Transverse colon (tissue), 3 donors: ENCODE measurements around the gene SCGB1A1.

Source experiments
- POLR2A ChIP-seq: fragments of 450-650 bp; IDR thresholded peaks from one replicate; pipeline ENCODE4 v1.6.1; 2016; ENCODE audit warnings: antibody characterized with exemption, mild to moderate bottlenecking, moderate library complexity
- TF ChIP-seq, protein P1 (sequence below), 5 experiments: fragments of 200-600 bp in 3 of 5; fragments of 450-650 bp in 2 of 5; sonication (generic) in 3 of 5; IDR thresholded peaks; 1 replicate in 2 of 5; 2 replicates in 3 of 5; pipeline ENCODE4 v1.5.1; 2016 to 2017; ENCODE audit warnings: antibody characterized with exemption in 5 of 5, inconsistent platforms in 3 of 5, mild to moderate bottlenecking in 2 of 5, moderate library complexity in 1 of 5

DNA sequence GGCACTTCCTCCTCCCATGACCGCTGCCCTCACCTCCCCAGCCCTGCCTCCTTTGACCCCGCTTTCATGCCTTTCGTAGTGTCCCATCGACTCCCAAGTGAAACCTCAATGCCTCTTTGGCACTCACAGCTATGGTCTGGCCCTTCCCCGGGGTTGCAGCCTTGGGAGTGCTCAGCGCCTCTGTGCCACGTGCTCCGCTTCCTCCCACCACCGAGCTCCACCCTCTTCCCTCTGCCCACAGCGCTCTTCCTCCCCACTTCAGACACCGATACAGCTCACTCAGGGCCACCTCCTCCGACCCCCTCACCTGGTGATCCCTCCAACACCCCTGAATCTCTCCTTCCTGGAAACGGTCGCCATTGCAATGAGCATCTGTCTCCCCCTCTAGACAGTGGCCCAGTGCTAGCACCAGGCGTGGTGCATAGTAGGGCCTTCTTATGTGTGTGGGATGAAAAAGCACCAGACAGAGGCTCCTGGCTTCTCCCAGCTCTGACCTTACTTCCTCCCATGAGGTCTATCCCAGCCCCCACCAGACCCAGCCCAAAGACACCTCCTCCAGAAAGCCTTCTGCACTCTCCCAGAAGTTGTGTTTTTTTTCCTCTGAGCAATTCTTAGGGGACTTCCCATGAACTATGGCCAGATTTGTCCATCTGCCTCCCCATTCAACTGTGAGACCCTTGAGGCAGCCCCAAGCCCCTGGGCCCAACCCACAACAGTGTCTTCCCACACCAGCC is 16.4 kb upstream of the SCGB1A1 start:
- TF ChIP-seq, protein P1, sequence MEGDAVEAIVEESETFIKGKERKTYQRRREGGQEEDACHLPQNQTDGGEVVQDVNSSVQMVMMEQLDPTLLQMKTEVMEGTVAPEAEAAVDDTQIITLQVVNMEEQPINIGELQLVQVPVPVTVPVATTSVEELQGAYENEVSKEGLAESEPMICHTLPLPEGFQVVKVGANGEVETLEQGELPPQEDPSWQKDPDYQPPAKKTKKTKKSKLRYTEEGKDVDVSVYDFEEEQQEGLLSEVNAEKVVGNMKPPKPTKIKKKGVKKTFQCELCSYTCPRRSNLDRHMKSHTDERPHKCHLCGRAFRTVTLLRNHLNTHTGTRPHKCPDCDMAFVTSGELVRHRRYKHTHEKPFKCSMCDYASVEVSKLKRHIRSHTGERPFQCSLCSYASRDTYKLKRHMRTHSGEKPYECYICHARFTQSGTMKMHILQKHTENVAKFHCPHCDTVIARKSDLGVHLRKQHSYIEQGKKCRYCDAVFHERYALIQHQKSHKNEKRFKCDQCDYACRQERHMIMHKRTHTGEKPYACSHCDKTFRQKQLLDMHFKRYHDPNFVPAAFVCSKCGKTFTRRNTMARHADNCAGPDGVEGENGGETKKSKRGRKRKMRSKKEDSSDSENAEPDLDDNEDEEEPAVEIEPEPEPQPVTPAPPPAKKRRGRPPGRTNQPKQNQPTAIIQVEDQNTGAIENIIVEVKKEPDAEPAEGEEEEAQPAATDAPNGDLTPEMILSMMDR (IDR thresholded peaks at IDR 0.05): no peak
- no peak for TF ChIP-seq POLR2A
